Adipocyte (in vitro differentiated cells): Measurements from ENCODE around the gene SPATA19.
"Not testable (repeated sequence)": the region's sequence is repeated elsewhere in the genome, so short reads cannot be mapped to it uniquely, and the experiment has no call there.

Experiments used
- DNase-seq: peaks from one replicate; pipeline ENCODE4 v3.0.0-alpha.2; 2015; ENCODE audit warnings: low read depth
- H3K27me3 ChIP-seq: replicated peaks from 2 replicates; pipeline ENCODE4 v1.7.0; 2013; ENCODE audit warnings: mild to moderate bottlenecking, low read length, moderate library complexity; ENCODE audit not compliant: control insufficient read depth, insufficient read depth
- H3K36me3 ChIP-seq: 2 replicates; pipeline ENCODE4 v1.7.0; 2013; ENCODE audit warnings: low read length, mild to moderate bottlenecking, moderate library complexity; ENCODE audit not compliant: control insufficient read depth, insufficient read depth, severe bottlenecking
- H3K4me1 ChIP-seq: 2 replicates; pipeline ENCODE4 v1.7.0; 2013; ENCODE audit warnings: mild to moderate bottlenecking, low read length, moderate library complexity; ENCODE audit not compliant: control insufficient read depth, insufficient read depth
- H3K4me3 ChIP-seq: 2 replicates; pipeline ENCODE4 v1.7.0; 2013; ENCODE audit warnings: mild to moderate bottlenecking, low read length, moderate library complexity
- H3K9ac ChIP-seq: 2 replicates; pipeline ENCODE4 v1.7.0; 2013; ENCODE audit warnings: mild to moderate bottlenecking, low read length, moderate library complexity
- H3K9me3 ChIP-seq: 2 replicates; pipeline ENCODE4 v1.7.0; 2013; ENCODE audit warnings: mild to moderate bottlenecking, low read length, moderate library complexity; ENCODE audit not compliant: control insufficient read depth

Gene SPATA19

DNA sequence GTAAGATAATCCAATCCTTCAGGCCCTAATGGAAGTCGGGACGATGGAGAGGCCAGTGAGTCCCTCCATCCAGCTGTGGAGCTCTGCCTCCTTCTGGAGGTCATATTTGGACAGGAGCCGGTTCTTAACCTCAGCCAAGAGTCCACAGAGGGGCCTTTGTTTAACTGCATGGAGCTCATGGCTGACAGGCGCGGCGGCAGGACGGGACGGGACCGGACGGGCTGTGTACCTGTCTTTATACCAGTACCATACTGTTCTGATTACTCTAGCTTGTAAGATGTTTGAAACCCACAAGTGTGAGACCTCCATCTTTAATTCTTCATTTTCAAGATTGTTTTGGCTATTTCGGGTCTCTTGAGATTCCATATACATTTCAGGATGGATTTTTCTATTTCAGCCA is 20.2 kb upstream of the SPATA19 start:
- H3K4me3 ChIP-seq = no peak overlapping the region
- no peak overlapping the region for H3K9ac ChIP-seq
- H3K4me1 ChIP-seq = no peaks in the 10 kb centered on the region
- DNase-seq = no peak
- no peaks in the 10 kb centered on the region for H3K36me3 ChIP-seq
- H3K27me3 ChIP-seq = no peaks in the 10 kb centered on the region
- H3K9me3 ChIP-seq = no peaks in the 10 kb centered on the region

DNA sequence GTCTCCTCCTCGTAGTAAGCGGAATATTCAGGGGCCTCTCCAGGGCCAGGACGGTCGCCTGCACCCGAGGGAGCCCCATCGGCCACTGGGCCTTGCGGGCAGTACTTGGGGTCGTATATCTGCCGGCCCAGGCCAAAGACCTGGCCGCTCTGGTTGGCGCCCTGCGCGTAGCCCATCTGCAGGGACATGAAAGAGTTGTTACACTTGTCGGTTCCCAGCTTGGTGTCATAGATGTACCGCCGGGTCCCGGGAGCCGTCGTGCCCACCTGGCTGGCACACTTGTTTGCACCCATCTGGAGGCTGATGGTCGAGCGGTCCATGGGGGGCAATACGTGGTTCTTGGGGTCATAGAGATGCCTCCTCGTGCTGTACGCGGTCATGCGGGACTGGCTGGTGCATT is 19.4 kb upstream of the SPATA19 start:
- no peak for DNase-seq
- Histone ChIP-seq H3K27me3 (no peaks in the 10 kb centered on the region), H3K4me3 (no peak overlapping the region), H3K36me3 (no peaks in the 10 kb centered on the region), H3K9me3 (no peaks in the 10 kb centered on the region), H3K4me1 (no peaks in the 10 kb centered on the region), H3K9ac (no peak overlapping the region)

DNA sequence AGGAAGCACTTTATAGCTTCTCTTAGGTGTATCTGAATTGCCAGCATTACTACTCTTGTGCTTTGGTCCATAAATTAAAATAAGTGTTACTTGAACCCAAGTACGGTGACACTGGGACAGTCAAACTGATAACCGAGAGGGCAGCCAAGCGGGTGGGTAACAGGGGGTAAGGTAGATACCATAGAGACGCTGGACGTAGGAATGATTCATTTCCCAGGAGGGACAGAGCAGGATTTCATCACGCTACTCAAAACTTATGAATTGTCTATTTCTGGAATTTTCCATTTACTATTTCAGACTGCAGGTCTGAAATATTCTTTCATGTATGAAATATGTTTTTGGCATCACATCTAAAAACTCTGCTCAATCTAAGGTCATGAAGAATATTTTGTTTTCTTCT is 14.8 kb upstream of the SPATA19 start:
- Histone ChIP-seq H3K4me1 (no peaks in the 10 kb centered on the region), H3K36me3 (no peaks in the 10 kb centered on the region), H3K9me3 (peaks cover 4% of the 10 kb centered on the region), H3K4me3 (no peak overlapping the region), H3K9ac (no peak overlapping the region), H3K27me3 (no peaks in the 10 kb centered on the region)
- DNase-seq = no peak

DNA sequence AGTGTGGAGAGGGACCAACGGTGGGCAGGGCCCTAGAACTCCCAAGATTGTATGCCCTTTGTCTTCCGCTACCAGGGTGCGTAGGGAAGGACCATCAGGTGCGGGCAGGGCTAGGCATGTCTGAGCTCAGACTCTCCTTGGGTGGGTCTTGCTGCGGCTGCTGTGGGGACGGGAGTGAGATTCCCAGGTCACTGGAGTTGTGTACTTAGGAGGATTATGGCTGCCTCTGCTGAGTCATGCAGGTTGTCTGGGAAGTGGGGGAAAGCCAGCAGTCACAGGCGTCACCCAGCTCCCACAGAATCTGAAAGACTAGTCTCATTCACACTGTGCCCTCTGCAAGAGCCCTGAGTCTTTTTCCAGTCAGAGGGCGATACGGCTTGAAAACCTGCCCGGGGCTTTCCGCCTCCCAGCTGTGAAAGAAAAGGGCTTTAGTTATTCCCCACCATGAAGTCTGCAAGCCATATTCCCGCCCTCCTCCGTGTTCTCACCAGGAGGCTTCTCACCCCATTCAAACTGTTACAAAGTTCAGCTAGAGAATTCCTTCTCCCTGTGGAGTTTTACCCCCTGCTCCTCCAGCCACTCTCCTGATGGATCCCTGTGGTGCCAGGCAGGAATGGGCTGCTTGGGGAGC is 9.1 kb upstream of the SPATA19 start:
- H3K36me3 ChIP-seq, H3K4me1 ChIP-seq, DNase-seq, H3K4me3 ChIP-seq, H3K27me3 ChIP-seq, H3K9me3 ChIP-seq, H3K9ac ChIP-seq: not testable (repeated sequence)

DNA sequence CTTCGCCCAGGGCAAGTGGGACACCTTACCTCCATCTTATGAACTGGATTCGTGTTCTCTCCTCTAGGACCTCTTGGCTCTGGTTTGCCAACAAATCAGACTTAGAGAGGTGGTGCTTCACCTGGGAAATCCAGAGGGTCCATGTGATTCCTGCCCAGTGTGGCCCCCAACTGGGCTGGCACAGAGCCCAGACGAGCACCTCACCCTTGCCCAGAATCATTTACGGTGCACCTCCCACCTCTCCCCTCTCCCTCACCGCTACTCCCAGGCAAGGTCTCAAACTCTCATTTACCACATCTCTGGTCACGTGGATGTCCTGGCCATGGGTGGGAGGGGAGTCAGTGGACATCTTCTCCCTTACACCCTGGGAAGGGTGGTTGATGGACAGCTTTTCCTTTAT is 1.1 kb downstream of the SPATA19 start:
- Histone ChIP-seq H3K4me3 (no peak overlapping the region), H3K9me3 (peaks cover 8% of the 10 kb centered on the region), H3K36me3 (no peaks in the 10 kb centered on the region), H3K27me3 (peaks cover 15% of the 10 kb centered on the region), H3K9ac (no peak overlapping the region), H3K4me1 (no peaks in the 10 kb centered on the region)
- DNase-seq = no peak

DNA sequence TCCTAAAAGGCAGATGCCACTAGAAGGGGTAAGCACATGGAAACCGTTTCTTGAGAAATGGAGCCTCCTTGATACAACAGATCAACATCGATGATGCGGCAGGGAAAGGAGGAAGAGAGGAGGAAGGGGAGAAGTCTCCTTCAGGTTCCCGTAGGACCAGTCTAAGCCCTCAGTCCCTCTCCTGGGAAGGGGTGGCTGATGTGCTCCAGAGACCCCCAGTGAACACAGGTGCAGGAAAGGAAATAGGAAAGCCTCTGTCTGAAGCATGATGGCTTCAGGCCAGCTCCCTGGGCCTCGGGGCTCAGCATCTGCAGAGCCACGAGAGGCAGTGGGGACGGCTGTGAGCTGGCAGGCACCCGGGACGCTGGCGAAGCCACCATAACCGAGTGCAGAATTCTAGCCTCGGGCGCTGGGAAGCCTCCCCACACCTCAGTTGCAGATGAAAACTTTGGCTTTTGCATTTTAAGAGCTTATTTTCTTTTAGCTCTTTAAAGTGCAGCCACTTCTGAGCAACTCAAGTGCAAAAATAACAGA is 1.8 kb downstream of the SPATA19 start:
- Histone ChIP-seq H3K4me1 (no peaks in the 10 kb centered on the region), H3K36me3 (no peaks in the 10 kb centered on the region), H3K27me3 (peaks cover 15% of the 10 kb centered on the region), H3K4me3 (no peak overlapping the region), H3K9ac (no peak overlapping the region), H3K9me3 (peaks cover 8% of the 10 kb centered on the region)
- no peak for DNase-seq

DNA sequence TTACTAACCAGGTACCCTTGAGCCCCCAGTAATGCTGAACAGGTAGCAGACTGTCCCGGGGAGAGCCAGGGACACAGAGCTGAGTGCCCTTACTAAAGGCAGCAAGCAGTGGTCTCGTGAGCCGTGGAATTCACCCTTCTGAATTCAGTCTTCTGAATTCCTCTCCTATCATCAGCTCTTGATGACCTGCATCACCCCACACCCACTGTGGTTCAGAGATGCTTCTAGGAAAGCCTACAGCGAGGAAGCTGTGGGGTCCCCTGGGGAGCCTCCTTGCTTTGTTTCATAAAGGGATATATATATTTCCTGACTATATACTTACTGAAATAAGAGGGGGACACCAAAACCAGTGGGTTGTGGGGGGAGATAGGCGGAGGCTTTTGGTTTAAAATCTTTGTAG is 2.6 kb downstream of the SPATA19 start:
- no peak for DNase-seq
- Histone ChIP-seq H3K9me3 (peaks cover 14% of the 10 kb centered on the region), H3K36me3 (no peaks in the 10 kb centered on the region), H3K9ac (no peak overlapping the region), H3K4me3 (no peak overlapping the region), H3K27me3 (peaks cover 15% of the 10 kb centered on the region), H3K4me1 (no peaks in the 10 kb centered on the region)

DNA sequence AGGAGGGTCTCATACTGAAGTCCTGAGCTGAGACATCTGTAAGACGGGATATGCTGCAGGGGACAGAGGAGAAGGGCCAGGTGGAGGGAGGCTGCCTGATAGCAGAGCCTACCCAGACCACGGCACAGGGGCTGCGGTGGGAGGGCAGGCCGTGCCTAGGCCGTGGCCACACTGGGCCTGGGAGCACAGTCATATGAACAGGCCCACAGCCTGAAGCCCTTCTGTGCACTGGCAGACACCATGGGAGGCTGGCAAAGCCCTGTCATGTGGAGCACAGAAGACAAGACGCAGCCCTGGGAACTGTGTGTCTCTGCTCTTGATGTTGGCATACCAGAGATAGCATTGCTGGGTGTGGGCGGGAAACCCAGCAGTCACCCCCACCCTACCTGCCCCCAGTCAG is 3.3 kb downstream of the SPATA19 start:
- Histone ChIP-seq H3K9ac (no peak overlapping the region), H3K4me3 (no peak overlapping the region)
- DNase-seq = no peak

DNA sequence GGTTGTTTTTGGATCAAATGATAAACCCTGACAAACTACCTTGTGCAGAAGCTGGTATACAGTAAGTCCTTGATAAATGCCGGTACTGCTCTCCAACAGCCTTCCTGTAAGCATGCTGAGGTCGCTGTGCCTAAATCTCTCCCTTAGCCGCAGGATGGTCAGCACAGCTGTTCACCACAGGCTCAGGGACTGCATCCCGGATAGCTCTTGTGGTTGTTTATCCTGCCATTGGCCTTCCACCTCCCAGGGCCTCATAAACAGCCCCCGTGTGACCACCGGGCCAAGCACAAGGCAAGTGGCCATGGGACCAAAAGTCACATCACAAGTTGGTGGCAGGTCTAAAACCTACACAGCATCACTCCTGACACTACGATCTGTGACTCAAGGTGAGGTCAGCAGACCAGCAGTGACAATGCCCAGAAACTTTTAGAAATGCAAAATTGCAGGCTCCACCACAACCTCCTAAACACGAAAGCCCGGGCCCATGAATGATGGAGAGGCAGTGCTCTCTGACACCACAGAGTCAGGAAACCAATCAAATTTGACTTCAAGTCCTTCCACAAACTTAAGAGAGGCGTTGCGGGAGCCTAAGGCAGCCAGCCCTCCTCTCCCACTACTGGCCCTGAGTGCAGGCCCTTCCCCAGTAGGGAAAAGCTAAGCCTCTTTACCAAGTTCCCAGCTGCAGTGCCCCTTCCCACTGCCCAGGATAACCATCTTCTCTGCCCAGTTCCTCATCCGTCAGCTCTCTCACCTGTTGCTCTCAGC is 3.9 kb downstream of the SPATA19 start:
- Histone ChIP-seq H3K27me3 (peaks cover 15% of the 10 kb centered on the region), H3K4me3 (no peak overlapping the region), H3K4me1 (no peaks in the 10 kb centered on the region), H3K9me3 (peaks cover 8% of the 10 kb centered on the region), H3K9ac (no peak overlapping the region), H3K36me3 (no peaks in the 10 kb centered on the region)
- DNase-seq = no peak

More for the DNA sequence above, 3.3 kb downstream of the SPATA19 start:
- Histone ChIP-seq H3K9me3 (peaks cover 10% of the 10 kb centered on the region), H3K4me1 (no peaks in the 10 kb centered on the region), H3K36me3 (no peaks in the 10 kb centered on the region), H3K27me3 (peaks cover 15% of the 10 kb centered on the region)

DNA sequence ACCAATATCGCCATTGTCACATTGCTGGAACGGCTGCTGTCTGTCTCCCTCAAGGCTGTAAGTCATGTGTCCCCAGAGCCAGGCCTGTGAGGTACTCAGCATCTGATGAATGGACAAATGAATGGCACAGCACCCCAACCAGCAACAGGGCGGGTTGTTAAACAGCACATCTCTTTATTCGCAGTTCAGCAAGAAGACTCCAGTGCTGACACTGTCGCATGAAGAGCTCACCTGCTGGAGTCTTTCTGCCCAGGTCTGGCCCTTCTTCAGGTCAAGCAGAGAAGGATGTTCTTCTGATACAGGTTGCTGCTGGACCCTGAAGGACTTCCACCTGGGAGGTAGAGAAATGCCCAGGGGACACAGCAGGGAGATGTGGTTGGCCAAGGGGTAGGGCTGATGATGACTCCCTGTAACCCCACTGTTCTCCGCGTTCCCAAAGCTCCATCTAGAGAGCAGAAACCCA is 4.8 kb downstream of the SPATA19 start:
- Histone ChIP-seq H3K9me3 (peaks cover 8% of the 10 kb centered on the region), H3K9ac (no peak overlapping the region), H3K27me3 (peaks cover 15% of the 10 kb centered on the region), H3K36me3 (no peaks in the 10 kb centered on the region), H3K4me3 (no peak overlapping the region), H3K4me1 (no peaks in the 10 kb centered on the region)
- DNase-seq = no peak

DNA sequence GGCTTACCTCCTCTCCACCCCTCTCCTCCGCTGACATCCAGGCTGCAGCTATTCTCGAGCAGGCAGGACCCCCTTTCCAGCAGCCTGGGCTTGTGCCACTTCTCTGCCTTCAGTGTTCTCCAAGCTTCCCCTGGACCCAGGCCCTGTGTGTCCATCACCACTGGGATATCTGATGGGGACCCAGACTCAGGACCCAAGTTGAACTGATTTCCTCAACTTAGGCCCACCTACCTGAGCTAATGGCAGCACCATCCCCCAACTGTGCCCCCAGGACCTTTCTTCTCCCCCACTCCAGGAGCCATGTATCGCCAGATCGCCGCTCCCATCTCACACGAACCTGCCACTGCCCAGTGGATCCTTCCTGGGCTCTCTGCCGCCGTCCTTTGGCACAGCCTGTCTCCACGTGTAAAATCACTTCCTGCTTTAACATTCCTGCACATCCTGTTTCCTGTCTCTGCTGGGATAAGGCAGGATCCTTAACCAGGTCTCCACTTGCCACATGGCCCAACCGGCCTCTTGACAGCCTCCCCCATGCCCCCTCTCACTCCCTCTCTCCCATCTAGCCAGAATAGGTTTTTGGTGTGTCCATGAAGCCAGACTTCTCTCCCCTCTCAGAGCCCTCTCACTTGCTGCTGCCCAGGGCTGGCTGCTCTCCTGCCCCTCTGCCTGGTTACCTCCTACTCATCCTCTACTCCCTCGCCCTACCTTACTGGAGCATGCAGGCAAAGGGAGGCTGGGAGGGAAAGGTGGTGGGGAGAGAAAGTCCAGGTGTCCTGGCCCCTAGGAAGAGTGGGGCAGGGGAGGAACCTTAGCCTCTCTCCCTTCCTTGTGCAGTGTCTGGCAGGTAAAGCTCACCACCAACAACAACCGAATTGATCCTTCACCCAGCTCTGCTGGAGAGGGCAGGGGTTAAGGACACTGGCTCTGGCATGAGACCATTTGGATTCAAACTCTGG is 9.4 kb downstream of the SPATA19 start:
- Histone ChIP-seq H3K9me3 (peaks cover 8% of the 10 kb centered on the region), H3K36me3 (no peaks in the 10 kb centered on the region), H3K4me3 (no peak overlapping the region), H3K4me1 (no peaks in the 10 kb centered on the region), H3K9ac (no peak overlapping the region), H3K27me3 (peaks cover 5% of the 10 kb centered on the region)
- no peak for DNase-seq
